SK-N-SH treated with all-trans-retinoic acid at 6 μM for 48 hours (cell line): ENCODE measurements around the gene FAM222B.

Source experiments
- ATAC-seq: fragments of 200-7000 bp; cut with Tn5 transposase; 3 replicates; pipeline ENCODE4 v1.9.1; 2020; ENCODE audit warnings: mild to moderate bottlenecking, moderate library complexity
- ARNTL ChIP-seq: fragments of 450-650 bp; formaldehyde crosslinking; IDR thresholded peaks from 2 replicates; pipeline ENCODE4 v1.5.0; 2020; ENCODE audit warnings: low read depth, mild to moderate bottlenecking, moderate library complexity, borderline replicate concordance
- BACH2 ChIP-seq: fragments of 250-450 bp; sonication (Bioruptor Pico); IDR thresholded peaks from 2 replicates; pipeline ENCODE4 v1.9.0; 2021; ENCODE audit warnings: mild to moderate bottlenecking, borderline replicate concordance
- CSDC2 ChIP-seq: fragments of 250-450 bp; sonication (Bioruptor Pico); IDR thresholded peaks from 2 replicates; pipeline ENCODE4 v1.5.0; 2020; ENCODE audit warnings: mild to moderate bottlenecking, moderate library complexity
- ESRRG ChIP-seq: fragments of 250-450 bp; sonication (Bioruptor Pico); IDR thresholded peaks from 2 replicates; pipeline ENCODE4 v1.6.1; 2021; ENCODE audit warnings: mild to moderate bottlenecking
- GLIS3 ChIP-seq: fragments of 250-450 bp; sonication (Bioruptor Pico); IDR thresholded peaks from 2 replicates; pipeline ENCODE4 v1.5.0; 2020; ENCODE audit warnings: mild to moderate bottlenecking, moderate library complexity
- ISL1 ChIP-seq: fragments of 250-450 bp; sonication (Bioruptor Pico); IDR thresholded peaks from 2 replicates; pipeline ENCODE4 v2.1.2; 2022; ENCODE audit warnings: mild to moderate bottlenecking, moderate library complexity
- OSR1 ChIP-seq: fragments of 250-450 bp; sonication (Bioruptor Pico); IDR thresholded peaks from 2 replicates; pipeline ENCODE4 v1.8.0; 2022; ENCODE audit warnings: moderate library complexity, mild to moderate bottlenecking, inconsistent platforms
- PPARA ChIP-seq: fragments of 250-450 bp; sonication (Bioruptor Pico); IDR thresholded peaks from 2 replicates; pipeline ENCODE4 v1.5.0; 2020; ENCODE audit warnings: mild to moderate bottlenecking, borderline replicate concordance
- RARB ChIP-seq: fragments of 250-450 bp; sonication (Bioruptor Pico); IDR thresholded peaks from 2 replicates; pipeline ENCODE4 v1.8.0; 2021; ENCODE audit warnings: mild to moderate bottlenecking, moderate library complexity
- SNAI2 ChIP-seq: fragments of 250-450 bp; sonication (Bioruptor Pico); IDR thresholded peaks from 2 replicates; pipeline ENCODE4 v1.5.0; 2020; ENCODE audit warnings: mild to moderate bottlenecking, moderate library complexity
- TCF4 ChIP-seq: fragments of 250-450 bp; sonication (Bioruptor Pico); IDR thresholded peaks from 2 replicates; pipeline ENCODE4 v1.8.0; 2021; ENCODE audit warnings: mild to moderate bottlenecking, moderate library complexity, borderline replicate concordance
- TOX ChIP-seq: fragments of 250-450 bp; sonication (Bioruptor Pico); IDR thresholded peaks from 2 replicates; pipeline ENCODE4 v1.8.0; 2021; ENCODE audit warnings: mild to moderate bottlenecking, moderate library complexity, borderline replicate concordance
- ZC3H10 ChIP-seq: fragments of 250-450 bp; sonication (Bioruptor Pico); IDR thresholded peaks from 2 replicates; pipeline ENCODE4 v1.5.1; 2021; ENCODE audit warnings: mild to moderate bottlenecking, moderate library complexity
- ZFP3 ChIP-seq: fragments of 250-450 bp; sonication (Bioruptor Pico); IDR thresholded peaks from 2 replicates; pipeline ENCODE4 v1.5.0; 2020; ENCODE audit warnings: mild to moderate bottlenecking, moderate library complexity
- ZFP30 ChIP-seq: fragments of 450-650 bp; formaldehyde crosslinking; IDR thresholded peaks from 2 replicates; pipeline ENCODE4 v1.5.0; 2022; ENCODE audit warnings: mild to moderate bottlenecking, moderate library complexity
- ZNF565 ChIP-seq: fragments of 450-650 bp; formaldehyde crosslinking; conservative IDR thresholded peaks from 2 replicates; pipeline ENCODE4 v1.5.0; 2020; ENCODE audit warnings: low read depth, mild to moderate bottlenecking, moderate library complexity
- ZNF8 ChIP-seq: fragments of 450-650 bp; formaldehyde crosslinking; IDR thresholded peaks from 2 replicates; pipeline ENCODE4 v1.5.0; 2020; ENCODE audit warnings: mild to moderate bottlenecking, moderate library complexity
- TF ChIP-seq, protein P1 (sequence below): fragments of 250-450 bp; sonication (Bioruptor Pico); IDR thresholded peaks from 2 replicates; pipeline ENCODE4 v1.5.0; 2020; ENCODE audit warnings: mild to moderate bottlenecking, moderate library complexity
- TF ChIP-seq, protein P2 (sequence below): fragments of 250-450 bp; sonication (Bioruptor Pico); IDR thresholded peaks from 2 replicates; pipeline ENCODE4 v1.5.1; 2020; ENCODE audit warnings: low read depth, mild to moderate bottlenecking, moderate library complexity
- TF ChIP-seq, protein P3 (sequence below): fragments of 250-450 bp; sonication (Bioruptor Pico); IDR thresholded peaks from 2 replicates; pipeline ENCODE4 v1.8.0; 2021; ENCODE audit warnings: low read depth, mild to moderate bottlenecking, moderate library complexity, borderline replicate concordance
- TF ChIP-seq, protein P4 (sequence below): fragments of 250-450 bp; sonication (Bioruptor Pico); IDR thresholded peaks from 2 replicates; pipeline ENCODE4 v1.5.1; 2021; ENCODE audit warnings: mild to moderate bottlenecking, moderate library complexity
- TF ChIP-seq, protein P5 (sequence below): fragments of 250-450 bp; sonication (Bioruptor Pico); IDR thresholded peaks from 2 replicates; pipeline ENCODE4 v1.8.0; 2020; ENCODE audit warnings: mild to moderate bottlenecking, moderate library complexity, borderline replicate concordance

Gene FAM222B

DNA sequence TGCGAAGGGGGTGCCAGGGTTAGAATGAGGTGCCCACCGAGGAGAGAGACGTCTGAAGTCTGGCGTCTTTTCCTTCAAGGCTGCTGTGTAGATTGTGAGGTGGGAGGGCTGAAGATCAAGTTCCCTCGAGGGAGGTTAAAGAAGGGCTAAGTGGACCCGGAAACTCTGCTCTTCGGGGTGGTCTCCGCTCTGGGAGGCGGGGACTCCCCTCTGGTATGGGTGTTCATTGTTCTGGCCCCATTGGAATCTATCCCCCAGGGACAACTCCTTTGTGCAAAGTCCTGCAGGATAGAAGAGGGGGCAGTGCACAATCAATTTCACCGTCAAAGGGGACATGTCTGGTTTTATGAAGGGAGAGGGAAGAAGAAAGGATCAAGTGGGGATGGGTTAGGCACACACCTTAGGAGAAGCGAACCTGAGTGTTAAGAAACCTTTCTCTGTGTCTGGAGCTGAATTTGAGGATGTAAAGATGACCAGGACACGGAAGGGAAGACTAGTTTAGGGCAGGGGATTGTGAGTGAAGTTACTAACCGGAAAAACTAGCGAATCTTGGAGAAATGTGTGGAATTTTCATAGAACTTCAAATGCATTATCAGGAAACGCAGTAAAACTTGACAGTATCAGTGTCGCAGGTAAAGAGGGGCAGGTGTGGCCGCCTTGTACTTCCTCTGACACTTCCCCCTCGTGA, 124.1 kb downstream of the FAM222B start:
- no peak for TF ChIP-seq TOX
- no peak for TF ChIP-seq TCF4 (CRISPR knock-in tag)
- TF ChIP-seq, protein P1, sequence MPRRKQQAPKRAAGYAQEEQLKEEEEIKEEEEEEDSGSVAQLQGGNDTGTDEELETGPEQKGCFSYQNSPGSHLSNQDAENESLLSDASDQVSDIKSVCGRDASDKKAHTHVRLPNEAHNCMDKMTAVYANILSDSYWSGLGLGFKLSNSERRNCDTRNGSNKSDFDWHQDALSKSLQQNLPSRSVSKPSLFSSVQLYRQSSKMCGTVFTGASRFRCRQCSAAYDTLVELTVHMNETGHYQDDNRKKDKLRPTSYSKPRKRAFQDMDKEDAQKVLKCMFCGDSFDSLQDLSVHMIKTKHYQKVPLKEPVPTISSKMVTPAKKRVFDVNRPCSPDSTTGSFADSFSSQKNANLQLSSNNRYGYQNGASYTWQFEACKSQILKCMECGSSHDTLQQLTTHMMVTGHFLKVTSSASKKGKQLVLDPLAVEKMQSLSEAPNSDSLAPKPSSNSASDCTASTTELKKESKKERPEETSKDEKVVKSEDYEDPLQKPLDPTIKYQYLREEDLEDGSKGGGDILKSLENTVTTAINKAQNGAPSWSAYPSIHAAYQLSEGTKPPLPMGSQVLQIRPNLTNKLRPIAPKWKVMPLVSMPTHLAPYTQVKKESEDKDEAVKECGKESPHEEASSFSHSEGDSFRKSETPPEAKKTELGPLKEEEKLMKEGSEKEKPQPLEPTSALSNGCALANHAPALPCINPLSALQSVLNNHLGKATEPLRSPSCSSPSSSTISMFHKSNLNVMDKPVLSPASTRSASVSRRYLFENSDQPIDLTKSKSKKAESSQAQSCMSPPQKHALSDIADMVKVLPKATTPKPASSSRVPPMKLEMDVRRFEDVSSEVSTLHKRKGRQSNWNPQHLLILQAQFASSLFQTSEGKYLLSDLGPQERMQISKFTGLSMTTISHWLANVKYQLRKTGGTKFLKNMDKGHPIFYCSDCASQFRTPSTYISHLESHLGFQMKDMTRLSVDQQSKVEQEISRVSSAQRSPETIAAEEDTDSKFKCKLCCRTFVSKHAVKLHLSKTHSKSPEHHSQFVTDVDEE: no peak
- TF ChIP-seq ZNF565 (CRISPR knock-in tag): no peak
- no peak for TF ChIP-seq ZNF8
- no peak for TF ChIP-seq RARB (CRISPR knock-in tag)
- TF ChIP-seq, protein P2, sequence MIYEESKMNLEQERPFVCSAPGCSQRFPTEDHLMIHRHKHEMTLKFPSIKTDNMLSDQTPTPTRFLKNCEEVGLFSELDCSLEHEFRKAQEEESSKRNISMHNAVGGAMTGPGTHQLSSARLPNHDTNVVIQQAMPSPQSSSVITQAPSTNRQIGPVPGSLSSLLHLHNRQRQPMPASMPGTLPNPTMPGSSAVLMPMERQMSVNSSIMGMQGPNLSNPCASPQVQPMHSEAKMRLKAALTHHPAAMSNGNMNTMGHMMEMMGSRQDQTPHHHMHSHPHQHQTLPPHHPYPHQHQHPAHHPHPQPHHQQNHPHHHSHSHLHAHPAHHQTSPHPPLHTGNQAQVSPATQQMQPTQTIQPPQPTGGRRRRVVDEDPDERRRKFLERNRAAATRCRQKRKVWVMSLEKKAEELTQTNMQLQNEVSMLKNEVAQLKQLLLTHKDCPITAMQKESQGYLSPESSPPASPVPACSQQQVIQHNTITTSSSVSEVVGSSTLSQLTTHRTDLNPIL (CRISPR knock-in tag): no peak
- TF ChIP-seq ESRRG: no peak
- no peak for TF ChIP-seq ISL1 (CRISPR knock-in tag)
- TF ChIP-seq ZFP3 (CRISPR knock-in tag): no peak
- TF ChIP-seq, all 23 proteins: peak for 0
- ATAC-seq: no peak

DNA sequence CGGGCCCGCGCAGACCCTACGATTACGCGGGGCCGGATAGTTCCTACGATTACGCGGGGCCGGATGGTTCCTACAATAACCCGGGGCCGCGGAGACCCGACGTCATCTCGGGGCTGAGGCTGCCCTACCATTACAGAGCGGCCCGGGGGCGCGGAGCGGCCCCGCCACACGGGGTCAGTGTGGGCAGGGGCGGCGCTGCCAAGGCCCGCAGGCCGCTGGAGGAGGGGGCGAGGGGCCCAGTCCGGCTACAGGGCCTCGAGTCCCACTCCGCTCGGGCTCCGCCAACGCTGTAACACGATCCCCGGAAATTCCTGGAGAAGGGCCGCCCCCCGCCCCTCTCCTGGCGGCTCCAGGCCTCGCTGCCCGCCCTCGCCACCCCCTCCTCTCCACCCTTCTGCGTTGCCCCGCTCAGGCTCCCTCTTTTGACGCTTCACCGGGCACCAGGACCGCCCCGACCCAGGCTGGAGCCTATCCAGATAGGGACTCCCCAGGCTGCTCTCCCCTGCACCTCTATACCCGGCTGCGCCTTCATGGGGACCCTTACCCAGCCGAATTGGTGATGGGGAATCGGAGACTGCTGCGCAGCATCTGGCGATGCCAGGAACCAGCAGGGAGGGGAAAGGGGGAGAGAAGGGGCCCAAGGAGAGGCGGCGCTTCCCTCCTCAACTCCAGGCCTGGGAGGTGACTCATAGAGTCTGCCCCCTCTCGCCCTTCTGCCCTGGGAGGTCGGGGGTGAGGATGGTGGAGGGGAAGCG, 124.8 kb downstream of the FAM222B start, which contains the start of gene RAB34:
TSS of gene RAB34 (minus strand) at position 291 of the 755 bp plus-strand sequence. CDS start 602 bp downstream, outside the sequence.
- no peak for ATAC-seq
- TF ChIP-seq, protein P2 (CRISPR knock-in tag): no peak
- TF ChIP-seq ZFP3 (CRISPR knock-in tag): no peak
- TF ChIP-seq ZC3H10 (CRISPR knock-in tag): no peak
- no peak for TF ChIP-seq PPARA (CRISPR knock-in tag)
- no peak for TF ChIP-seq GLIS3
- no peak for TF ChIP-seq TOX
- TF ChIP-seq RARB (CRISPR knock-in tag): no peak
- no peak for TF ChIP-seq ARNTL (CRISPR knock-in tag)
- no peak for TF ChIP-seq ZNF565 (CRISPR knock-in tag)
- TF ChIP-seq BACH2: no peak
- TF ChIP-seq, protein P3, sequence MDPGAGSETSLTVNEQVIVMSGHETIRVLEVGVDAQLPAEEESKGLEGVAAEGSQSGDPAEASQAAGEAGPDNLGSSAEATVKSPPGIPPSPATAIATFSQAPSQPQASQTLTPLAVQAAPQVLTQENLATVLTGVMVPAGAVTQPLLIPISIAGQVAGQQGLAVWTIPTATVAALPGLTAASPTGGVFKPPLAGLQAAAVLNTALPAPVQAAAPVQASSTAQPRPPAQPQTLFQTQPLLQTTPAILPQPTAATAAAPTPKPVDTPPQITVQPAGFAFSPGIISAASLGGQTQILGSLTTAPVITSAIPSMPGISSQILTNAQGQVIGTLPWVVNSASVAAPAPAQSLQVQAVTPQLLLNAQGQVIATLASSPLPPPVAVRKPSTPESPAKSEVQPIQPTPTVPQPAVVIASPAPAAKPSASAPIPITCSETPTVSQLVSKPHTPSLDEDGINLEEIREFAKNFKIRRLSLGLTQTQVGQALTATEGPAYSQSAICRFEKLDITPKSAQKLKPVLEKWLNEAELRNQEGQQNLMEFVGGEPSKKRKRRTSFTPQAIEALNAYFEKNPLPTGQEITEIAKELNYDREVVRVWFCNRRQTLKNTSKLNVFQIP: no peak
- TF ChIP-seq ZFP30 (CRISPR knock-in tag): no peak
- no peak for TF ChIP-seq ZNF8

DNA sequence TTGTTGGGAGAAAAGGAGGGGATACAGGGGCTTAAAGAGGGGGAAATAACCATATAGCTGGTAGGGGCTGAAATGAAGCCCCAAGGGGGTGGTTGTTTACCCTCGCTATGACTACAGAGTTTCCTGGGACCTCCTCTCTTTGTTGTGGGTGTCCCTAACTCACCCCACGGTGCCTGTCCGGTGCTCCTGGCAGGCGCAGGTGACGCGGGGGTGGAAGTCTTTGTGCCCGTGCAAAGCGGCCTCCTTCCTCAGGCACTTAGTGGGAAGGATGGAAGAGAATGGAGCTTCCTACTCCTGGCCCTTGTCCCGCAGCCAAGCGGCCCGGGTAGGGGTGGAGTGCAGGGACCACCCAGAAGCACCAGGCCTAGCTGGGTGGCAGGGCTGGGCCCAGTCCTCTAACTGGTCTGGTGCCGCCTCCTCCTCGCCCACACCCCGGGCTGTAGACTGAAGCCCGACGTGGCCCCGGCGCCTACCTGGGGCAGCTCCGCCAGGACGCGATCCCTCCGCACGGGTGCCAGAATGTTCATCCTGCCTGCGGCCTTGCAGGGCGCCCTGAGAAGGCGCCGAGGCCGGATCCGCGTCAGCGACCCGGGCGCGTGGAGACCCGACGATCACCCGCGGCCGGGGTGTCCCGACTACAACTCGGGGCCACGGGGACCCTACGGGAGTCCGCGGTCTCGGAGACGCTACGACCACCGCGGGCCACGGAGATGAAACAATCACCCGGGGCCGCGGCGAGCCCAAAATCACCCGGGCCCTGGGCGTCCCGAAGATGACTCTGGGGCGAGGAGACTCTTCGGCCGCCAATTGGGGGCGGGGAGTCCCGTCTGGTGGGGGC, 125.6 kb downstream of the FAM222B start:
- TF ChIP-seq TOX: no peak
- TF ChIP-seq TCF4 (CRISPR knock-in tag): no peak
- no peak for TF ChIP-seq ZNF565 (CRISPR knock-in tag)
- TF ChIP-seq, protein P4, sequence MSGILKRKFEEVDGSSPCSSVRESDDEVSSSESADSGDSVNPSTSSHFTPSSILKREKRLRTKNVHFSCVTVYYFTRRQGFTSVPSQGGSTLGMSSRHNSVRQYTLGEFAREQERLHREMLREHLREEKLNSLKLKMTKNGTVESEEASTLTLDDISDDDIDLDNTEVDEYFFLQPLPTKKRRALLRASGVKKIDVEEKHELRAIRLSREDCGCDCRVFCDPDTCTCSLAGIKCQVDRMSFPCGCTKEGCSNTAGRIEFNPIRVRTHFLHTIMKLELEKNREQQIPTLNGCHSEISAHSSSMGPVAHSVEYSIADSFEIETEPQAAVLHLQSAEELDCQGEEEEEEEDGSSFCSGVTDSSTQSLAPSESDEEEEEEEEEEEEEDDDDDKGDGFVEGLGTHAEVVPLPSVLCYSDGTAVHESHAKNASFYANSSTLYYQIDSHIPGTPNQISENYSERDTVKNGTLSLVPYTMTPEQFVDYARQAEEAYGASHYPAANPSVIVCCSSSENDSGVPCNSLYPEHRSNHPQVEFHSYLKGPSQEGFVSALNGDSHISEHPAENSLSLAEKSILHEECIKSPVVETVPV (CRISPR knock-in tag): no peak
- TF ChIP-seq ZFP30 (CRISPR knock-in tag): no peak
- TF ChIP-seq ESRRG: no peak
- TF ChIP-seq CSDC2 (CRISPR knock-in tag): no peak
- no peak for TF ChIP-seq PPARA (CRISPR knock-in tag)
- TF ChIP-seq, protein P5, sequence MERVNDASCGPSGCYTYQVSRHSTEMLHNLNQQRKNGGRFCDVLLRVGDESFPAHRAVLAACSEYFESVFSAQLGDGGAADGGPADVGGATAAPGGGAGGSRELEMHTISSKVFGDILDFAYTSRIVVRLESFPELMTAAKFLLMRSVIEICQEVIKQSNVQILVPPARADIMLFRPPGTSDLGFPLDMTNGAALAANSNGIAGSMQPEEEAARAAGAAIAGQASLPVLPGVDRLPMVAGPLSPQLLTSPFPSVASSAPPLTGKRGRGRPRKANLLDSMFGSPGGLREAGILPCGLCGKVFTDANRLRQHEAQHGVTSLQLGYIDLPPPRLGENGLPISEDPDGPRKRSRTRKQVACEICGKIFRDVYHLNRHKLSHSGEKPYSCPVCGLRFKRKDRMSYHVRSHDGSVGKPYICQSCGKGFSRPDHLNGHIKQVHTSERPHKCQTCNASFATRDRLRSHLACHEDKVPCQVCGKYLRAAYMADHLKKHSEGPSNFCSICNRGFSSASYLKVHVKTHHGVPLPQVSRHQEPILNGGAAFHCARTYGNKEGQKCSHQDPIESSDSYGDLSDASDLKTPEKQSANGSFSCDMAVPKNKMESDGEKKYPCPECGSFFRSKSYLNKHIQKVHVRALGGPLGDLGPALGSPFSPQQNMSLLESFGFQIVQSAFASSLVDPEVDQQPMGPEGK (CRISPR knock-in tag): no peak
- no peak for TF ChIP-seq OSR1 (CRISPR knock-in tag)
- TF ChIP-seq SNAI2 (CRISPR knock-in tag): no peak

More for the DNA sequence above, 125.6 kb downstream of the FAM222B start:
- no peak for ATAC-seq
